ENCODE data around the gene CALHM6. TPM values are rescaled to one million over a fixed set of nuclear protein-coding genes. Genes with fewer than 3 reads are reported as not detected.

The CALHM6 gene
- total RNA-seq, 3 donors from 2014 or later, result 4.2 to 5.6 TPM; not detected in 1

DNA sequence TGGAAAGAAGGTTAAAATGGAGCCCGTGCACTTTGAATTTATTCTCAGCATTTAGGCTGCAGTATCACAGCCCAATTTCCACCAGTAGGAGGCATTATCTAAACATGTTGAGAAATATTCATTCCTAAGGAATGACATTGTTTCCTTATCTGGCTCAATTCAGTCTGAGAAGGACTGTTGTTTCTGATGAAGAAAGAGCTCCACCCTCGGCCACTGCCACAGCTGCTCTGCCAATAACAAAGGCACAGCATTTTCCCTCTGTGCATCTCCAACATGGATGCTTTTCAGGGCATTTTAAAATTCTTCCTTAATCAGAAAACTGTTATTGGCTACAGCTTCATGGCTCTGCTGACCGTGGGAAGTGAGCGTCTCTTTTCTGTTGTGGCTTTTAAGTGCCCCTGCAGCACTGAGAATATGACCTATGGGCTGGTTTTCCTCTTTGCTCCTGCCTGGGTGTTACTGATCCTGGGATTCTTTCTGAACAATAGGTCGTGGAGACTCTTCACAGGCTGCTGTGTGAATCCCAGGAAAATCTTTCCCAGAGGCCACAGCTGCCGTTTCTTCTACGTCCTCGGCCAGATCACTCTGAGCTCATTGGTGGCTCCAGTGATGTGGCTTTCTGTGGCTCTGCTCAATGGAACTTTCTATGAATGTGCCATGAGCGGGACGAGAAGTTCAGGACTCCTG is 50.4 kb downstream of the CALHM6 start, which contains the start of gene CALHM5:
Gene CALHM5 (plus strand): TSS at position 216 of the 687 bp plus-strand sequence. CDS start 58 bp downstream, at position 274.
- Histone ChIP-seq H3K4me3 (no peak within 1 kb of the TSS), H3K9me3 (no peaks in the 10 kb centered on the region), H3K36me3 (ENCODE audit: low read depth) (no peaks in the 10 kb centered on the region), H3K4me1 (ENCODE audit: low read depth) (no peaks in the 10 kb centered on the region)
- TF ChIP-seq, protein P1, sequence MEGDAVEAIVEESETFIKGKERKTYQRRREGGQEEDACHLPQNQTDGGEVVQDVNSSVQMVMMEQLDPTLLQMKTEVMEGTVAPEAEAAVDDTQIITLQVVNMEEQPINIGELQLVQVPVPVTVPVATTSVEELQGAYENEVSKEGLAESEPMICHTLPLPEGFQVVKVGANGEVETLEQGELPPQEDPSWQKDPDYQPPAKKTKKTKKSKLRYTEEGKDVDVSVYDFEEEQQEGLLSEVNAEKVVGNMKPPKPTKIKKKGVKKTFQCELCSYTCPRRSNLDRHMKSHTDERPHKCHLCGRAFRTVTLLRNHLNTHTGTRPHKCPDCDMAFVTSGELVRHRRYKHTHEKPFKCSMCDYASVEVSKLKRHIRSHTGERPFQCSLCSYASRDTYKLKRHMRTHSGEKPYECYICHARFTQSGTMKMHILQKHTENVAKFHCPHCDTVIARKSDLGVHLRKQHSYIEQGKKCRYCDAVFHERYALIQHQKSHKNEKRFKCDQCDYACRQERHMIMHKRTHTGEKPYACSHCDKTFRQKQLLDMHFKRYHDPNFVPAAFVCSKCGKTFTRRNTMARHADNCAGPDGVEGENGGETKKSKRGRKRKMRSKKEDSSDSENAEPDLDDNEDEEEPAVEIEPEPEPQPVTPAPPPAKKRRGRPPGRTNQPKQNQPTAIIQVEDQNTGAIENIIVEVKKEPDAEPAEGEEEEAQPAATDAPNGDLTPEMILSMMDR (IDR thresholded peaks at IDR 0.05), result no peak
- peak; percentile 80 for ATAC-seq
- peak in 1 of 3 donors; percentile 32 for DNase-seq
- intact Hi-C loops (cut with DNase I, micrococcal nuclease), result no loop called here

DNA sequence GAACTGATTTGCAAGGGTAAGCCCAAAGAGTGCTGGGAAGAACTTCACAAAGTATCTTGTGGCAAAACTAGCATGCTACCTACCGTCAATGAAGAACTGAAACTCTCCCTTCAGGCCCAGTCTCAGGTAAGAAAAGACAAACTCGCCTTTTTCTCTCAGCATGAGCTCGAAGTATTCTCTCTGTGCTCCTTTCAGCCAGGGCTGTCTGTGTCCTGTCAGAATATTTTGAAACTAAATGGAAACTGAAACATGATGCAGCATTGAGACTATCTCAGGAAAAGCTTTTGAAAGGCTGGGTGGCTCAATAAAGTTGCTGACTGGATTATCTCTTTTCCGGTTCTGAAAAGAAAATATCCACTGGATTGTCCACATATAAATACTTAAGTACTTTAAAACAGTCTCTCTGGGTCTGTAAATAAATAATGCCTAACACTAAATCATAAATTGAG is 51.0 kb downstream of the CALHM6 start:
- intact Hi-C loops (cut with DNase I, micrococcal nuclease), result no loop called here
- Histone ChIP-seq H3K9me3 (no peaks in the 10 kb centered on the region), H3K36me3 (ENCODE audit: low read depth) (no peaks in the 10 kb centered on the region), H3K4me3 (no peak overlapping the region), H3K4me1 (ENCODE audit: low read depth) (no peaks in the 10 kb centered on the region)
- no peak for ATAC-seq
- no peak for DNase-seq
- TF ChIP-seq, protein P1 (IDR thresholded peaks at IDR 0.05), result no peak

DNA sequence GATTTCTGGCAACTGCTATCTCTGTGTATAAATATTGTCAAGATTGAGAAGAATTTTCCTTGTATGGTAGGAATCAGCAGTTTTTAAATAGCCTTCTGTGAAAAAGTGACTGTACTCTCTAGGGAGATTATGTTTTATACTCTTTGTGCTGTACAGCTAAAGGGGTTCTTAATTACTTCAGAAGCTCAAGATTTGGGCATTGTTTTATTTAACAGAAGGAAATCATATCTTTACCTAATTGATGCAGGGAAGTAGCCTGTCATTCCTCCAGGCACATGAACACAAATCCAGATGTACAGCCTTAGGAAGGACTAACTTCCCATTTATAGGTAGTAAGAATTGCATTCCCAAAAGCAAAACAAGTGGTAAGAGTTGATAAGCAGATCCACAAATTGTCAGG is 51.6 kb downstream of the CALHM6 start:
- DNase-seq (no peak), ATAC-seq (no peak)
- intact Hi-C loops (cut with DNase I, micrococcal nuclease), result no loop called here
- H3K4me1 ChIP-seq (ENCODE audit: low read depth), result no peaks in the 10 kb centered on the region
- H3K36me3 ChIP-seq (ENCODE audit: low read depth), result no peaks in the 10 kb centered on the region
- TF ChIP-seq, protein P1 (IDR thresholded peaks at IDR 0.05), result no peak
- no peak overlapping the region for H3K4me3 ChIP-seq
- H3K9me3 ChIP-seq, result no peaks in the 10 kb centered on the region

Other genes starting within 250 kb of the CALHM6 start
- gene TSPYL4, start 207.3 kb upstream of the CALHM6 start, total RNA-seq, result 10 to 100 TPM in 1 of 3 donors, 1 to 10 TPM in 2; 6.1 to 16.8 (median 9.5) TPM
- gene TSPYL1, start 181.4 kb upstream of the CALHM6 start, total RNA-seq, result 100 to 1,000 TPM in 1 of 3 donors, 10 to 100 TPM in 2; 65.5 to 105 (median 67.0) TPM
- gene DSE, start 90.4 kb upstream of the CALHM6 start, total RNA-seq, result 10 to 100 TPM in 2 of 3 donors, 1 to 10 TPM in 1; 6.3 to 23.8 (median 14.4) TPM
- gene CALHM5, start 50.3 kb downstream of the CALHM6 start, total RNA-seq, result under 1 TPM; 0.20 to 0.85 (median 0.72) TPM
- not detected for gene TRAPPC3L, start 84.3 kb downstream of the CALHM6 start, total RNA-seq
- gene CALHM4, start 92.4 kb downstream of the CALHM6 start, total RNA-seq, result not detected
- 10 to 100 TPM; 21.0 to 58.0 (median 34.2) TPM for gene RWDD1, start 110.1 kb downstream of the CALHM6 start, total RNA-seq
- gene RSPH4A, start 155.1 kb downstream of the CALHM6 start, total RNA-seq, result under 1 TPM; 0.14 to 0.35 (median 0.19) TPM
- 10 to 100 TPM in 2 of 3 donors, 1 to 10 TPM in 1; 8.7 to 12.0 (median 10.7) TPM for gene ZUP1, start 207.4 kb downstream of the CALHM6 start, total RNA-seq
- 10 to 100 TPM in 1 of 3 donors, 1 to 10 TPM in 2; 5.5 to 19.5 (median 6.7) TPM for gene KPNA5, start 219.8 kb downstream of the CALHM6 start, total RNA-seq

Data from mucosa of descending colon (tissue), 3 donors.